CD8-positive, alpha-beta memory T cell (primary cell): ENCODE measurements around the gene CD99. TPM values are rescaled to one million over a fixed set of nuclear protein-coding genes. Genes with fewer than 3 reads are reported as not detected.
"Not testable (repeated sequence)": the region's sequence is repeated elsewhere in the genome, so short reads cannot be mapped to it uniquely, and the experiment has no call there.

Experiments used
- CTCF ChIA-PET: fragments of 350-600 bp; sonication (Branson Sonifier 250); formaldehyde crosslinking; loops from one replicate; lab custom pipeline; 2021; ENCODE audit warnings: antibody characterized with exemption; lab: Charles Lee
- POLR2A ChIA-PET: fragments of 350-600 bp; sonication (Branson Sonifier 250); formaldehyde crosslinking; loops from one replicate; lab custom pipeline; 2021; ENCODE audit warnings: antibody characterized with exemption; lab: Charles Lee
- DNase-seq, 5 donors: peaks; one replicate each; pipeline versions ENCODE4 v3.0.0 to v3.0.0-alpha.2; 2020 to 2022; ENCODE audit warnings: mixed read lengths in 1 of 5
- H3K27ac ChIP-seq: one replicate; pipeline ENCODE4 v1.7.0; 2013; ENCODE audit warnings: low read depth, mild to moderate bottlenecking, low read length, moderate library complexity
- H3K27me3 ChIP-seq: 2 replicates; pipeline ENCODE4 v1.7.0; 2013; ENCODE audit warnings: low read length, mild to moderate bottlenecking; ENCODE audit not compliant: insufficient read depth, poor library complexity, severe bottlenecking
- H3K36me3 ChIP-seq: 2 replicates; pipeline ENCODE4 v1.7.0; 2013; ENCODE audit warnings: mild to moderate bottlenecking, low read length, moderate library complexity; ENCODE audit not compliant: insufficient read depth
- H3K4me1 ChIP-seq: 2 replicates; pipeline ENCODE4 v1.7.0; 2013; ENCODE audit warnings: mild to moderate bottlenecking, low read length, moderate library complexity; ENCODE audit not compliant: insufficient read depth
- H3K4me3 ChIP-seq: 2 replicates; pipeline ENCODE4 v1.7.0; 2013; ENCODE audit warnings: mild to moderate bottlenecking, low read length
- H3K9me3 ChIP-seq: 2 replicates; pipeline ENCODE4 v1.7.0; 2013; ENCODE audit warnings: mild to moderate bottlenecking, low read length
- H3K27ac Mint-ChIP-seq, 8 donors: one replicate each; pipeline ENCODE4 v1.8.0; 2020 to 2021; ENCODE audit warnings: mixed read lengths in 8 of 8, mild to moderate bottlenecking in 6 of 8, inconsistent platforms in 3 of 8, moderate library complexity in 3 of 8
- H3K27me3 Mint-ChIP-seq, 2 donors: one replicate each; pipeline ENCODE4 v1.8.0; 2020 to 2021; ENCODE audit warnings: mixed read lengths in 2 of 2, mild to moderate bottlenecking in 1 of 2, moderate library complexity in 1 of 2
- H3K36me3 Mint-ChIP-seq, 3 donors: one replicate each; pipeline ENCODE4 v1.8.0; 2020 to 2021; ENCODE audit warnings: mixed read lengths in 3 of 3, inconsistent platforms in 1 of 3, mild to moderate bottlenecking in 1 of 3
- H3K4me1 Mint-ChIP-seq, 3 donors: one replicate each; pipeline ENCODE4 v1.8.0; 2020 to 2021; ENCODE audit warnings: mixed read lengths in 3 of 3, inconsistent platforms in 1 of 3, mild to moderate bottlenecking in 1 of 3
- H3K4me3 Mint-ChIP-seq, 7 donors: one replicate each; pipeline ENCODE4 v1.8.0; 2020 to 2021; ENCODE audit warnings: mixed read lengths in 7 of 7, mild to moderate bottlenecking in 6 of 7, moderate library complexity in 4 of 7, inconsistent platforms in 2 of 7
- H3K9me3 Mint-ChIP-seq, 5 donors: one replicate each; pipeline ENCODE4 v1.8.0; 2020 to 2022; ENCODE audit warnings: mixed read lengths in 5 of 5, mild to moderate bottlenecking in 3 of 5, moderate library complexity in 2 of 5, inconsistent platforms in 1 of 5
- polyA plus RNA-seq: library from polyadenylated mRNA; unstranded; fragments of 300-500 nt; fragmentation: Illumina TruSeq; gene quantifications from one replicate; pipeline ENCODE4 v1.2.3, GENCODE V29; 2021
- total RNA-seq, 2 experiments: library from RNA; stranded (reverse); gene quantifications; one replicate each; pipeline ENCODE4 v1.2.3, GENCODE V29; 2021

The CD99 gene
- total and polyA plus RNA-seq, 3 experiments from 2014 or later: 234 to 548 (median 240) TPM

DNA sequence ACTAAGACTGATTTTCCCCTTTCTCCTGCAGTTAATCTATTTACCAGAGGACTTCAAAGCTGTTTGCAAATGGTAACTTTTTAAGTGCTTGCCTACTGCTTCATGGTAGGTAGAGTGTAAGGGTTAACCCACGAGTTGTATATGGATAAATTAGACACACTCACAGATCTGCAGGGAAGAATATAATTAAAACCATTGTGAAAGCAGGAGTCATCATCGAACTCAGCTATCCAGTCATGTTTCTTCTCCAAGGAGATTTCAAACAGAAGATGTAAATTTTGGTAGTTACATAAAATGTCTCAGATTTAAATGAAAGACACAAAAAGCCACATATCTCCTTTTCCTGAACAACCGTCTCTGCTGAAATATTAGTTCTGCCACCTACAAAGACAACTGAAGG, 60.2 kb downstream of the CD99 start:
- Histone ChIP-seq H3K27me3 (no peaks in the 10 kb centered on the region), H3K9me3 (no peaks in the 10 kb centered on the region), H3K4me3 (no peak overlapping the region), H3K36me3 (no peaks in the 10 kb centered on the region), H3K27ac (no peak overlapping the region), H3K4me1 (no peaks in the 10 kb centered on the region)
- POLR2A ChIA-PET: no interaction called here
- Mint-ChIP-seq H3K36me3 (no peaks in the 10 kb centered on the region), H3K27ac (peak overlapping the region in 1 of 8 donors; percentile 63), H3K4me3 (no peak overlapping the region), H3K4me1 (peaks cover 0 to 2% (median 0%) of the 10 kb centered on the region in 3 donors), H3K27me3 (peaks cover 0 to 3% of the 10 kb centered on the region in 2 donors), H3K9me3 (no peaks in the 10 kb centered on the region)
- CTCF ChIA-PET: no interaction called here
- DNase-seq: no peak

DNA sequence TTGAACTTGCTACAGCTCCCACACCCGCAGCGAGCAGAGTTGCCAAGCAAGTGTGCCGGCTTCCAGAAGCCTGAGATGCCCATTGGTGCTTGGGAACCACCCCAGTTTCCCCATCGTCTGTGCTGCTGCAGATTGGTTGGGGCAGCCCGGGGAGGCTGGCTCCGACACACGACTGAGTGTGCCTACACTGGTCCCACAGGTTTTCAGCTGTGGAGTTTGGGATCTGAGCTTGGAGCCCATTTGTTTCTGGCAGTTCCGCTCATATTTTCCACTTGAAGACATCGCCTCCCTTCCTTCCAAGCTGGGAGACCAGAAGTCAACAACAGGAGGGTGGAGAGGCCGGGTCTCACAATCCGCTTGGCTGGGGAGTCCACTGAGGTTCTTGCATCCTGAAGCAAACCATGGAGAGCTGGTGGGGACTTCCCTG, 60.8 kb downstream of the CD99 start, which contains the start of gene XG:
Gene XG (plus strand): TSS at position 167 of the 427 bp plus-strand sequence. CDS start 235 bp downstream, at position 402.
- H3K4me1 ChIP-seq, POLR2A ChIA-PET, H3K4me3 Mint-ChIP-seq, CTCF ChIA-PET, H3K27me3 ChIP-seq, H3K9me3 Mint-ChIP-seq, H3K36me3 ChIP-seq, H3K27ac ChIP-seq, H3K4me3 ChIP-seq, H3K4me1 Mint-ChIP-seq, H3K27me3 Mint-ChIP-seq, DNase-seq, H3K9me3 ChIP-seq, H3K36me3 Mint-ChIP-seq: not testable (repeated sequence)
- peak within 1 kb of the TSS in 1 of 8 donors; percentile 63 for H3K27ac Mint-ChIP-seq

GRCh38 chrX:2752441-2752840, 61.3 kb downstream of the CD99 start:
- H3K27ac ChIP-seq, H3K4me3 Mint-ChIP-seq, H3K27ac Mint-ChIP-seq, H3K9me3 Mint-ChIP-seq, H3K4me1 ChIP-seq, POLR2A ChIA-PET, H3K27me3 ChIP-seq, CTCF ChIA-PET, H3K36me3 ChIP-seq, DNase-seq, H3K4me1 Mint-ChIP-seq, H3K36me3 Mint-ChIP-seq, H3K4me3 ChIP-seq, H3K9me3 ChIP-seq: not testable (repeated sequence)
- H3K27me3 Mint-ChIP-seq: peaks cover 5 to 12% of the 10 kb centered on the region in 2 donors

- H3K4me1 ChIP-seq, H3K27ac ChIP-seq, H3K4me1 Mint-ChIP-seq, H3K36me3 ChIP-seq, CTCF ChIA-PET, H3K36me3 Mint-ChIP-seq, POLR2A ChIA-PET, H3K4me3 ChIP-seq, H3K9me3 ChIP-seq, H3K4me3 Mint-ChIP-seq, H3K27me3 ChIP-seq, H3K27ac Mint-ChIP-seq, DNase-seq, H3K9me3 Mint-ChIP-seq: not testable (repeated sequence)
- H3K27me3 Mint-ChIP-seq: peaks cover 15 to 16% of the 10 kb centered on the region in 2 donors
Observed at GRCh38 chrX:2755163-2755715, 64.1 kb downstream of the CD99 start.

GRCh38 chrX:2756548-2756947, 65.5 kb downstream of the CD99 start:
- Mint-ChIP-seq H3K27me3 (peaks cover 15 to 16% of the 10 kb centered on the region in 2 donors), H3K27ac (peak overlapping the region in 1 of 8 donors; percentile 14), H3K36me3 (no peaks in the 10 kb centered on the region), H3K9me3 (no peaks in the 10 kb centered on the region), H3K4me3 (no peak overlapping the region), H3K4me1 (peaks cover 2 to 9% (median 3%) of the 10 kb centered on the region in 3 donors)
- Histone ChIP-seq H3K27me3 (no peaks in the 10 kb centered on the region), H3K4me3 (no peak overlapping the region), H3K4me1 (no peaks in the 10 kb centered on the region), H3K36me3 (no peaks in the 10 kb centered on the region), H3K9me3 (no peaks in the 10 kb centered on the region), H3K27ac (no peak overlapping the region)
- ChIA-PET POLR2A (no interaction called here), CTCF (no interaction called here)
- no peak for DNase-seq

DNA sequence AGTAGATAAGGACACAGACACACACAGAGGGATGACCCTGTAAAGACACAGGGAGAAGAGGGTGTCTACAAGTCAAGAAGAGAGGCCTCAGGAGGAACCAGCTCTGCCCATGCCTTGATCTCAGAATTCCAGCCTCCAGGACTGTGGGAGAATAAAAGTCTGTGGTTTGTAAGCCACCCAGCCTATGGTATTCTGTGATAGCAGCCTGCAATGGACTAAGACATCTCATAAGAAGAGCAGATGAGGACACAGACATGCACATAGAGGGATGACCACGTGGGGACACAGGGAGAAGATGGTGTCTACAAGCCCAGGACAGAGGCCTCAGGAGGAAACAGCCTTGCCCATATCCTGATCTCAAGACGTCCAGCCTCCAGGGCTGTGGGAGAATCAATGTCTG, 70.2 kb downstream of the CD99 start:
- Mint-ChIP-seq H3K4me3 (no peak overlapping the region), H3K27me3 (peaks cover 14 to 22% of the 10 kb centered on the region in 2 donors), H3K9me3 (no peaks in the 10 kb centered on the region), H3K27ac (no peak overlapping the region), H3K36me3 (no peaks in the 10 kb centered on the region), H3K4me1 (peaks cover 6 to 17% (median 9%) of the 10 kb centered on the region in 3 donors)
- Histone ChIP-seq H3K36me3 (no peaks in the 10 kb centered on the region), H3K4me3 (no peak overlapping the region), H3K9me3 (no peaks in the 10 kb centered on the region), H3K4me1 (no peaks in the 10 kb centered on the region), H3K27ac (no peak overlapping the region), H3K27me3 (no peaks in the 10 kb centered on the region)
- CTCF ChIA-PET: no interaction called here
- POLR2A ChIA-PET: no interaction called here
- no peak for DNase-seq

GRCh38 chrX:2762671-2763070, 71.6 kb downstream of the CD99 start:
- H3K27ac ChIP-seq, H3K27ac Mint-ChIP-seq, H3K36me3 Mint-ChIP-seq, H3K4me3 ChIP-seq, H3K27me3 ChIP-seq, CTCF ChIA-PET, H3K4me1 ChIP-seq, H3K4me1 Mint-ChIP-seq, H3K36me3 ChIP-seq, POLR2A ChIA-PET, H3K9me3 Mint-ChIP-seq, DNase-seq, H3K4me3 Mint-ChIP-seq, H3K9me3 ChIP-seq: not testable (repeated sequence)
- peaks cover 5 to 17% of the 10 kb centered on the region in 2 donors for H3K27me3 Mint-ChIP-seq

DNA sequence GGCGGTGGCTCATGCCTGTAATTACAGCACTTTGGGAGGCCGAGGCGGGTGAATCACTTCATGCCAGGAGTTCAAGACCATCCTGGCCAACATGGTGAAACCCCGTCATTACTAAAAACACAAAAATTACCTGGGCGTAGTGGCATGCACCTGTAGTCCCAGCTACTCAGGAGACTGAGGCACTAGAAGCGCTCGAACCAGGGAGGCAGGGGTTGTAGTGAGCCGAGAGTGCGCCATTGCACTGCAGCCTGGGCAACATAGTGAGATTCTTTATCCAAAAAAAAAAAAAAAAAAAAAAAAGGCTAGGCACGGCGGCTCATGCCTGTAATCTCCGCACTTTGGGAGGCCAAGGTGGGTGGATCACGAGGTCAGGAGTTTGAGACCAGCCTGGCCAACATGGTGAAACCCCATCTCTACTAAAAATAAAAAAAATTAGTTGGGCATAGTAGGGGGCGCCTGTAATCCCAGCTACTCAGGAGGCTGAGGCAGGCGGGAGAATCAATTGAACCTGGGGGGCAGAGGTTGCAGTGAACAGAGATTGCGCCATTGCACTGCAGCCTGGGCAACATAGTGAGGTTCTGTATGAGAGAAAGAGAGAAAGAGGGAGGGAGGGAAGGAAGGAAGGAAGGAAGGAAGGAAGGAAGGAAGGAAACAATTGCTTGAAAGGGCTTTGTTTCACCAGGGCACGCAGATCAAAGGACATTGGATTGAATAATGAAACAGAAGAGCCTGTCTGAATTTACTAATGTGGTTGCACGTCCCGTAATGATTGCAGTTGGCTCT, 73.9 kb downstream of the CD99 start:
- H3K4me1 ChIP-seq, H3K4me3 ChIP-seq, H3K9me3 ChIP-seq, DNase-seq, H3K36me3 Mint-ChIP-seq, H3K4me1 Mint-ChIP-seq, H3K4me3 Mint-ChIP-seq, CTCF ChIA-PET, H3K27me3 ChIP-seq, H3K36me3 ChIP-seq, POLR2A ChIA-PET, H3K9me3 Mint-ChIP-seq, H3K27ac ChIP-seq: not testable (repeated sequence)
- Mint-ChIP-seq H3K27me3 (peaks cover 4 to 19% of the 10 kb centered on the region in 2 donors), H3K27ac (peak overlapping the region in 1 of 8 donors; percentile 54)
